DOHH2 (cell line): ENCODE data around the gene IFT57.

Experiments
- H3F3A ChIP-seq: fragments of 200-600 bp; sonication (generic), shearing (Covaris generic); 2 replicates; pipeline ENCODE4 v1.6.0; 2016; ENCODE audit warnings: antibody characterized with exemption, mild to moderate bottlenecking; ENCODE audit not compliant: control insufficient read depth, insufficient read depth
- H3K27ac ChIP-seq: fragments of 200-600 bp; sonication (generic); 2 replicates; pipeline ENCODE4 v1.5.1; 2014; ENCODE audit warnings: low read depth, mild to moderate bottlenecking, low read length, moderate library complexity
- H3K27me3 ChIP-seq: fragments of 200-600 bp; sonication (generic); 2 replicates; pipeline ENCODE4 v1.6.1; 2014; ENCODE audit warnings: mild to moderate bottlenecking, low read length, mixed read lengths; ENCODE audit not compliant: control insufficient read depth
- H3K36me3 ChIP-seq: fragments of 200-600 bp; sonication (generic); 2 replicates; pipeline ENCODE4 v1.6.1; 2014; ENCODE audit warnings: mild to moderate bottlenecking, low read length, moderate library complexity, mixed read lengths; ENCODE audit not compliant: control insufficient read depth
- H3K4me1 ChIP-seq: fragments of 200-600 bp; sonication (generic); 2 replicates; pipeline ENCODE4 v1.6.1; 2014; ENCODE audit warnings: mild to moderate bottlenecking, low read length, mixed read lengths; ENCODE audit not compliant: control insufficient read depth
- H3K4me2 ChIP-seq: fragments of 200-600 bp; sonication (generic); 2 replicates; pipeline ENCODE4 v1.6.0; 2014; ENCODE audit warnings: mild to moderate bottlenecking, low read length, moderate library complexity
- H3K4me3 ChIP-seq: fragments of 200-600 bp; sonication (generic); 2 replicates; pipeline ENCODE4 v1.5.1; 2014; ENCODE audit warnings: mild to moderate bottlenecking, low read length, mixed read lengths
- H3K79me2 ChIP-seq: fragments of 200-600 bp; sonication (generic); 2 replicates; pipeline ENCODE4 v1.6.1; 2014; ENCODE audit warnings: mild to moderate bottlenecking, low read length, mixed read lengths; ENCODE audit not compliant: control insufficient read depth
- H3K9me2 ChIP-seq: fragments of 200-600 bp; sonication (generic); replicated peaks from 2 replicates; pipeline ENCODE4 v1.6.1; 2014; ENCODE audit warnings: mild to moderate bottlenecking, low read length, mixed read lengths; ENCODE audit not compliant: control insufficient read depth
- H3K9me3 ChIP-seq: fragments of 200-600 bp; sonication (generic); 2 replicates; pipeline ENCODE4 v1.6.1; 2014; ENCODE audit warnings: antibody characterized with exemption, low read length, mixed read lengths; ENCODE audit not compliant: control insufficient read depth, insufficient read depth
- H4K20me1 ChIP-seq: fragments of 200-600 bp; sonication (generic); 2 replicates; pipeline ENCODE4 v1.6.0; 2014; ENCODE audit warnings: low read depth, mild to moderate bottlenecking, antibody characterized with exemption, low read length, moderate library complexity; ENCODE audit not compliant: control insufficient read depth, insufficient read depth
- EZH2phosphoT487 ChIP-seq: fragments of 200-600 bp; sonication (generic); IDR thresholded peaks from 2 replicates; pipeline ENCODE4 v1.6.1; 2017; ENCODE audit warnings: borderline replicate concordance, mild to moderate bottlenecking, antibody characterized with exemption, low read length, moderate library complexity, mixed read lengths
- TF ChIP-seq, protein P1 (sequence below): fragments of 200-600 bp; sonication (generic); IDR thresholded peaks from one replicate; pipeline ENCODE4 v1.5.1; 2014; ENCODE audit warnings: antibody characterized with exemption, mild to moderate bottlenecking, low read depth, low read length; ENCODE audit not compliant: poor library complexity, severe bottlenecking

Gene IFT57

DNA sequence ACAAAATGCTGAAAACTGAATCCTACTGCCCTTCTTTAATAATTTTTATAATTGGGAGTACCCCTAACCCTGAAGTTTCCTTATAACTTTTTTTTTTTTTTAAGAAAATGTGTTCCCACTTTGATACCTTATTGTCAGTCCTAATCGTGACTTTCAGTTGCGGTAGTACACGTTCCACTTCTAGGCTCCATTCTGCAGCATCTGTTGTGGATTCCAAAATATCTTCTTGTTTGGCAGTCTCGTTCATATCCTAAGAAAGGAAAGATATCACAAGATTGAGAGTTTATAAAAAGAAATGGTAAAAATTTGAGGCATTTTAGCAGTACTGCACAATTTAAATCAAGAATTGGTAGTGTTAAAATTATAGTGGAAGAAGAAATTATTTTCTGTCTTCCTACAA lies 30.8 kb downstream of the IFT57 start:
- H3K9me3 ChIP-seq: peaks cover 4% of the 10 kb centered on the region; the same call in 1 of the 2 replicates
- H3K4me3 ChIP-seq: no peak overlapping the region
- H3K27me3 ChIP-seq: no peaks in the 10 kb centered on the region
- H3F3A ChIP-seq: no peaks in the 10 kb centered on the region
- no peak overlapping the region for H3K4me2 ChIP-seq
- no peaks in the 10 kb centered on the region for H3K79me2 ChIP-seq
- H3K4me1 ChIP-seq: no peaks in the 10 kb centered on the region
- peaks cover 35% of the 10 kb centered on the region for H3K36me3 ChIP-seq
- no peak overlapping the region for H3K27ac ChIP-seq
- TF ChIP-seq, protein P1, sequence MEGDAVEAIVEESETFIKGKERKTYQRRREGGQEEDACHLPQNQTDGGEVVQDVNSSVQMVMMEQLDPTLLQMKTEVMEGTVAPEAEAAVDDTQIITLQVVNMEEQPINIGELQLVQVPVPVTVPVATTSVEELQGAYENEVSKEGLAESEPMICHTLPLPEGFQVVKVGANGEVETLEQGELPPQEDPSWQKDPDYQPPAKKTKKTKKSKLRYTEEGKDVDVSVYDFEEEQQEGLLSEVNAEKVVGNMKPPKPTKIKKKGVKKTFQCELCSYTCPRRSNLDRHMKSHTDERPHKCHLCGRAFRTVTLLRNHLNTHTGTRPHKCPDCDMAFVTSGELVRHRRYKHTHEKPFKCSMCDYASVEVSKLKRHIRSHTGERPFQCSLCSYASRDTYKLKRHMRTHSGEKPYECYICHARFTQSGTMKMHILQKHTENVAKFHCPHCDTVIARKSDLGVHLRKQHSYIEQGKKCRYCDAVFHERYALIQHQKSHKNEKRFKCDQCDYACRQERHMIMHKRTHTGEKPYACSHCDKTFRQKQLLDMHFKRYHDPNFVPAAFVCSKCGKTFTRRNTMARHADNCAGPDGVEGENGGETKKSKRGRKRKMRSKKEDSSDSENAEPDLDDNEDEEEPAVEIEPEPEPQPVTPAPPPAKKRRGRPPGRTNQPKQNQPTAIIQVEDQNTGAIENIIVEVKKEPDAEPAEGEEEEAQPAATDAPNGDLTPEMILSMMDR: no peak
- no peak for TF ChIP-seq EZH2phosphoT487
- H3K9me2 ChIP-seq: no peaks in the 10 kb centered on the region
- no peaks in the 10 kb centered on the region for H4K20me1 ChIP-seq

DNA sequence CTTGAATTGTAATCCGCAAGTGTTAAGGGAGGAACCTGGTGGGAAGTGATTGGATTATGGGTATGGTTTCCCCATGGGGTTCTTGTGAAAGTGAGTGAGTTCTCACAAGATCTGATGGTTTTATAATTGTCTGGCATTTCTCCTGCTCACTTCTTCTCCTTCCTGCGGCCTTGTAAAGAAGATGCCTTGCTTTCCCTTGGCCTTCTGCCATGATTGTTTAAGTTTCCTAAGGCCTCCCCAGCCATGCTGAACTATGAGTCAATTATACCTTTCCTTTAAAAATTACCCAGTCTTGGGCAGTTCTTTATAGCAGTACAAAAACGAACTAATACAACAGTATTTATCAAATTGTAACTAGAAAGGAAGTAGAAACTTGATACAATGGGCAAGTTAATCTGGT lies 31.9 kb downstream of the IFT57 start:
- no peaks in the 10 kb centered on the region for H3F3A ChIP-seq

DNA sequence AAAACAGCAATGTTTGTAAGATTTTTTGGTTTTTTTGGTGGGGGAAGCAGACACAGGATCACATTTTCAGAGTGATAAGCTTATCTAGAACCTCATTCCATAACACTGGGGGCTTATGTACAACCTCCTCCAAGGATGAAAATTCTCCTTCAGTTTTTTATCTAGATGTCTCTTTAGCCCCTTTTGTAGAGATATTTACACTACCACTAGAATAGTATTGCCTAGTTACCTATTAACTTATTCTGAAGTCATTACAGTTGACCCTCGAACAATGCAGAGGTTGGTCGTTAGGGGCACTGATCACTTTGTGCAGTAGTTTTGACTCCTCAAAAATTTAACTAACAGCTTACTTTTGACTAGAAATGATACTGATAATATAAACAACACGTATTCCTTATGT lies 32.8 kb downstream of the IFT57 start:
- no peaks in the 10 kb centered on the region for H3F3A ChIP-seq
- no peak overlapping the region for H3K27ac ChIP-seq
- peaks cover 48% of the 10 kb centered on the region for H3K36me3 ChIP-seq
- peaks cover 4% of the 10 kb centered on the region; the same call in 1 of the 2 replicates for H3K9me3 ChIP-seq
- no peak overlapping the region for H3K4me2 ChIP-seq
- TF ChIP-seq, protein P1: no peak
- no peak for TF ChIP-seq EZH2phosphoT487
- H3K79me2 ChIP-seq: no peaks in the 10 kb centered on the region
- H3K4me1 ChIP-seq: no peaks in the 10 kb centered on the region
- H3K27me3 ChIP-seq: no peaks in the 10 kb centered on the region
- H3K4me3 ChIP-seq: no peak overlapping the region
- H3K9me2 ChIP-seq: no peaks in the 10 kb centered on the region
- H4K20me1 ChIP-seq: no peaks in the 10 kb centered on the region

More for the DNA sequence above, 31.9 kb downstream of the IFT57 start:
- H3K9me2 ChIP-seq: no peaks in the 10 kb centered on the region
- peaks cover 8% of the 10 kb centered on the region; the same call in 1 of the 2 replicates for H3K9me3 ChIP-seq
- TF ChIP-seq, protein P1: no peak
- no peak for TF ChIP-seq EZH2phosphoT487
- no peak overlapping the region for H3K27ac ChIP-seq
- no peak overlapping the region for H3K4me2 ChIP-seq
- no peak overlapping the region for H3K4me3 ChIP-seq
- no peaks in the 10 kb centered on the region for H3K27me3 ChIP-seq
- H3K79me2 ChIP-seq: no peaks in the 10 kb centered on the region
- peaks cover 43% of the 10 kb centered on the region for H3K36me3 ChIP-seq
- H3K4me1 ChIP-seq: no peaks in the 10 kb centered on the region
- H4K20me1 ChIP-seq: no peaks in the 10 kb centered on the region
